Fibroblast of peridontal ligament (primary cell): Measurements from ENCODE around the gene PLXNC1.

Experiments
- DNase-seq: peaks from one replicate; pipeline ENCODE4 v3.0.0-alpha.2; 2010; ENCODE audit errors: extremely low read depth

PLXNC1 gene

GRCh38 chr12:94133964-94134795 lies 14.2 kb upstream of the PLXNC1 start:
- peak; percentile 78 for DNase-seq

- DNase-seq = no peak
These were observed 12.5 kb upstream of the PLXNC1 start for GRCh38 chr12:94135896-94136295.

- no peak for DNase-seq
These were observed 8.6 kb upstream of the PLXNC1 start for GRCh38 chr12:94139816-94140215.

GRCh38 chr12:94140556-94140955 lies 7.8 kb upstream of the PLXNC1 start:
- no peak for DNase-seq

- DNase-seq = no peak
These were observed 7.2 kb upstream of the PLXNC1 start for GRCh38 chr12:94141004-94141764.

- DNase-seq = no peak
These were observed 6.5 kb upstream of the PLXNC1 start for GRCh38 chr12:94141892-94142291.

- DNase-seq = no peak
These were observed 4.9 kb upstream of the PLXNC1 start for GRCh38 chr12:94143438-94143837.

GRCh38 chr12:94143951-94144350 lies 4.4 kb upstream of the PLXNC1 start:
- no peak for DNase-seq

GRCh38 chr12:94144781-94145180 lies 3.6 kb upstream of the PLXNC1 start:
- DNase-seq = no peak

- peak; percentile 77 for DNase-seq
These were observed 3.0 kb upstream of the PLXNC1 start for GRCh38 chr12:94145191-94145983.

- DNase-seq = no peak
These were observed 2.0 kb upstream of the PLXNC1 start for GRCh38 chr12:94146166-94146936.

- DNase-seq = no peak
These were observed 888 bp upstream of the PLXNC1 start for GRCh38 chr12:94147387-94147990.

GRCh38 chr12:94148739-94149118 lies 352 bp downstream of the PLXNC1 start:
- no peak for DNase-seq

GRCh38 chr12:94149119-94149780 lies 873 bp downstream of the PLXNC1 start:
- no peak for DNase-seq

- no peak for DNase-seq
These were observed 1.4 kb downstream of the PLXNC1 start for GRCh38 chr12:94149781-94150239.

- no peak for DNase-seq
These were observed 2.1 kb downstream of the PLXNC1 start for GRCh38 chr12:94150240-94151121.

- no peak for DNase-seq
These were observed 3.2 kb downstream of the PLXNC1 start for GRCh38 chr12:94151582-94151981.

- DNase-seq = no peak
These were observed 4.1 kb downstream of the PLXNC1 start for GRCh38 chr12:94152292-94153078.

- DNase-seq = no peak
These were observed 8.8 kb downstream of the PLXNC1 start for GRCh38 chr12:94157181-94157580.
